ENCODE results near the gene TEDDM1. TPM values are rescaled to one million over a fixed set of nuclear protein-coding genes. Genes with fewer than 3 reads are reported as not detected.

The TEDDM1 gene
- total and polyA plus RNA-seq, 2 donors (not counting 3 experiments of a cell fraction or from before 2014, with no cell fraction given) = not detected

DNA sequence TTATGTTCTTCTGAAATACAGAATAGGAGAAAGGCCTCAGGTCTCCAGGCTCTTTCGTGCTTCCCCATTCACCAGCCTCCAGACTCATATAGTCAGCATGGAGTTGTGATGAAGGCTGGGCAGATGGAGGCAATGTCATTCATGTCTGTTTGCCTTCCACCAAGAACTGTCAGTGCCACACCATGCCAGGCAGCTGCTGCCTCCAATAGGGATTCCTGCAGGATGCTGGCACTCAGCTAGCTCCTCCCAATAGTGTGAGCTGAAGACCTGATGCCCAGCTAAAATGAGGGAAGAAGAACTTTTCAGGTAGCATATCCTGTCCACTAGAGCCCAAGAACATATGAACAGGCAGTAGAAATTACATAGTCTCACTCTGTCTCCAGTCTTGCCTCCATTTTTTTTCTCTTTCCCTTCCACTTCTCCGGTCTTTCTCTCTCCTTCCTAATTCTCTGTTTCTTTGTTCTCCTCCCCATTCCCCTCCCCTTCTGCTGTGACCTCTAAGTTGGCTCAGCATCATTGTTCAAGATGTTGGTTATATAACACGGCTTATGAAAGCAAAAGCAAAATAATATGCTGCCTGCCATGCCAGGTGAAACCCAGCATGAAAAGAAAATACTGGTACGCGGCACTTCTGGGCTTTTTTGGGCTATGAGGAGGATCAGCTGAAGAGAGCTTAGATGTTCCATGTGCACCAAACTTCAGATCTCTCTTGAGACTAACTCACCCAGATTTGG, 26.2 kb downstream of the TEDDM1 start:
- H3K9ac ChIP-seq (replicated peaks; ENCODE audit: extremely low read depth, insufficient read depth, low read length) = no peak overlapping the region
- no peak overlapping the region for H2AFZ ChIP-seq (ENCODE audit: low read depth, low read length)
- no peak overlapping the region for H3K4me3 ChIP-seq (replicated peaks in 1 of 3; ENCODE audit: insufficient read depth in 1 of 3, low read depth in 1 of 3, low read length in 3 of 3)
- dilution Hi-C loops (cut with MboI; ENCODE audit: extremely low pct_ligation_motif_present, low sequenced_read_pairs) (no loop called here), intact Hi-C loops (cut with micrococcal nuclease) (no loop called here)
- no peak overlapping the region for H3K27ac ChIP-seq (ENCODE audit: insufficient read depth, low read depth, low read length)
- POLR2A ChIA-PET = no interaction called here
- peaks cover 0 to 2% of the 10 kb centered on the region in 2 experiments for H3K27me3 ChIP-seq (ENCODE audit: control insufficient read depth in 2 of 2, insufficient read depth in 2 of 2, low read length in 2 of 2)
- H3K4me2 ChIP-seq (ENCODE audit: insufficient read depth, low read length) = no peak overlapping the region
- H3K4me1 ChIP-seq (ENCODE audit: control insufficient read depth, extremely low read depth, insufficient read depth, low read length) = no peaks in the 10 kb centered on the region
- no peaks in the 10 kb centered on the region for H3K9me1 ChIP-seq (replicated peaks; ENCODE audit: control insufficient read depth, extremely low read depth, insufficient read depth, low read length)
- CTCF ChIA-PET = interaction anchor here (1.3 kb wide), 1 partner anchor 231 kb away, joined by 4 read pairs; no protein-coding TSS in a partner anchor
- H3K9me3 ChIP-seq (replicated peaks; ENCODE audit: control insufficient read depth, insufficient read depth, low read length) = no peaks in the 10 kb centered on the region
- no peaks in the 10 kb centered on the region for H3K79me2 ChIP-seq (ENCODE audit: control insufficient read depth, insufficient read depth, low read length)
- BruUV-seq (replicated peaks) = no TSS peak
- no peaks in the 10 kb centered on the region for H4K20me1 ChIP-seq (replicated peaks; ENCODE audit: control insufficient read depth, extremely low read depth, insufficient read depth, low read length)
- no peak for DNase-seq (ENCODE audit: low read depth, low spot score)
- TF ChIP-seq JUN (IDR thresholded peaks at IDR 0.05; ENCODE audit: borderline replicate concordance, insufficient read depth, insufficient read length, low read depth) (no peak), FOS (IDR thresholded peaks at IDR 0.05; ENCODE audit: borderline replicate concordance, insufficient read depth, low read length) (no peak)
- TF ChIP-seq, protein P1, sequence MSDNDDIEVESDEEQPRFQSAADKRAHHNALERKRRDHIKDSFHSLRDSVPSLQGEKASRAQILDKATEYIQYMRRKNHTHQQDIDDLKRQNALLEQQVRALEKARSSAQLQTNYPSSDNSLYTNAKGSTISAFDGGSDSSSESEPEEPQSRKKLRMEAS (IDR thresholded peaks at IDR 0.05; ENCODE audit: insufficient read depth, insufficient read length) = no peak
- TF ChIP-seq, protein P2, sequence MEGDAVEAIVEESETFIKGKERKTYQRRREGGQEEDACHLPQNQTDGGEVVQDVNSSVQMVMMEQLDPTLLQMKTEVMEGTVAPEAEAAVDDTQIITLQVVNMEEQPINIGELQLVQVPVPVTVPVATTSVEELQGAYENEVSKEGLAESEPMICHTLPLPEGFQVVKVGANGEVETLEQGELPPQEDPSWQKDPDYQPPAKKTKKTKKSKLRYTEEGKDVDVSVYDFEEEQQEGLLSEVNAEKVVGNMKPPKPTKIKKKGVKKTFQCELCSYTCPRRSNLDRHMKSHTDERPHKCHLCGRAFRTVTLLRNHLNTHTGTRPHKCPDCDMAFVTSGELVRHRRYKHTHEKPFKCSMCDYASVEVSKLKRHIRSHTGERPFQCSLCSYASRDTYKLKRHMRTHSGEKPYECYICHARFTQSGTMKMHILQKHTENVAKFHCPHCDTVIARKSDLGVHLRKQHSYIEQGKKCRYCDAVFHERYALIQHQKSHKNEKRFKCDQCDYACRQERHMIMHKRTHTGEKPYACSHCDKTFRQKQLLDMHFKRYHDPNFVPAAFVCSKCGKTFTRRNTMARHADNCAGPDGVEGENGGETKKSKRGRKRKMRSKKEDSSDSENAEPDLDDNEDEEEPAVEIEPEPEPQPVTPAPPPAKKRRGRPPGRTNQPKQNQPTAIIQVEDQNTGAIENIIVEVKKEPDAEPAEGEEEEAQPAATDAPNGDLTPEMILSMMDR (IDR thresholded peaks at IDR 0.05; ENCODE audit: extremely low read depth in 1 of 2, insufficient read depth in 1 of 2, low read depth in 1 of 2, low read length in 2 of 2) = no peak
- no peaks in the 10 kb centered on the region for H3K36me3 ChIP-seq (ENCODE audit: control insufficient read depth in 2 of 2, extremely low read depth in 1 of 2, insufficient read depth in 2 of 2, low read length in 2 of 2)
- no peak for FAIRE-seq

Measured in endothelial cell of umbilical vein (primary cell).